Erythroblast (primary cell): Measurements from ENCODE around the gene SPATS1.

Experiments
- DNase-seq, 2 experiments: peaks; one replicate each; lab custom pipeline; 2025; lab: John Stamatoyannopoulos, UW
- GATA1 ChIP-seq: IDR thresholded peaks from 2 replicates; pipeline ENCODE4 v1.6.1; 2011; ENCODE audit warnings: low read depth, mild to moderate bottlenecking, control low read depth, low read length, moderate library complexity
- POLR2A ChIP-seq: IDR thresholded peaks from 2 replicates; pipeline ENCODE4 v1.6.1; 2011; ENCODE audit warnings: mild to moderate bottlenecking, low read length

The SPATS1 gene

GRCh38 chr6:44342489-44342888, at the start of gene SPATS1:
SPATS1 (plus strand) TSS chr6:44342650; CDS start chr6:44343096, 446 bp downstream.
- no peak for DNase-seq
- TF ChIP-seq POLR2A = no peak

- no peak for DNase-seq
- TF ChIP-seq POLR2A (no peak), GATA1 (no peak)
Observed at GRCh38 chr6:44292661-44293365, 49.6 kb upstream of the SPATS1 start.

GRCh38 chr6:44294832-44295791, 47.3 kb upstream of the SPATS1 start:
- DNase-seq = no peak
- no peak for TF ChIP-seq POLR2A
- TF ChIP-seq GATA1 = no peak

GRCh38 chr6:44297063-44298038, 45.1 kb upstream of the SPATS1 start:
- DNase-seq = peak; percentile 26 to 41
- TF ChIP-seq POLR2A (peak; percentile 29), GATA1 (no peak)

- TF ChIP-seq POLR2A (peak; percentile 27), GATA1 (no peak)
- DNase-seq = no peak
Observed at GRCh38 chr6:44298055-44298803, 44.2 kb upstream of the SPATS1 start.

GRCh38 chr6:44298864-44299263, 43.6 kb upstream of the SPATS1 start:
- no peak for TF ChIP-seq GATA1
- TF ChIP-seq POLR2A = no peak
- no peak for DNase-seq

- DNase-seq = no peak
- TF ChIP-seq POLR2A (no peak), GATA1 (no peak)
Observed at GRCh38 chr6:44300292-44300823, 42.1 kb upstream of the SPATS1 start.

- DNase-seq = no peak
- TF ChIP-seq GATA1 = no peak
- TF ChIP-seq POLR2A = no peak
Observed at GRCh38 chr6:44301106-44301505, 41.3 kb upstream of the SPATS1 start.

GRCh38 chr6:44301782-44302564, 40.5 kb upstream of the SPATS1 start:
- DNase-seq = no peak
- TF ChIP-seq GATA1 (no peak), POLR2A (no peak)

GRCh38 chr6:44302856-44303255, 39.6 kb upstream of the SPATS1 start:
- TF ChIP-seq GATA1 = no peak
- no peak for TF ChIP-seq POLR2A

GRCh38 chr6:44303842-44304241, 38.6 kb upstream of the SPATS1 start:
- DNase-seq = no peak
- TF ChIP-seq POLR2A (no peak), GATA1 (no peak)

More at GRCh38 chr6:44302856-44303255, 39.6 kb upstream of the SPATS1 start:
- no peak for DNase-seq
